Lung microvascular endothelial cell (primary cell): ENCODE results near the gene ZDHHC17. TPM values are rescaled to one million over a fixed set of nuclear protein-coding genes. Genes with fewer than 3 reads are reported as not detected.
A peak's percentile ranks its signal among the peaks of the same experiment; 100 is the strongest.
"Not testable (repeated sequence)": the region's sequence is repeated elsewhere in the genome, so short reads cannot be mapped to it uniquely, and the experiment has no call there.

Experiments
- DNase-seq, 2 donors: peaks; one replicate each; pipeline versions ENCODE4 v3.0.0 to v3.0.0-alpha.2; 2010; ENCODE audit warnings: low read depth in 2 of 2
- total RNA-seq: library from RNA; depleted of rRNA; stranded (reverse); fragments of >200 nt; gene quantifications from 2 replicates; pipeline ENCODE4 v1.2.1, GENCODE V29; 2014

The ZDHHC17 gene
- total RNA-seq = 76.7 and 145 TPM in 2 replicates

- DNase-seq = peak; percentile 95 to 96
Observed at GRCh38 chr12:76763746-76764675, at the start of gene ZDHHC17. Gene ZDHHC17, plus strand, starts transcription at chr12:76764115. Its CDS starts 122 bp downstream, at chr12:76764237.

DNA sequence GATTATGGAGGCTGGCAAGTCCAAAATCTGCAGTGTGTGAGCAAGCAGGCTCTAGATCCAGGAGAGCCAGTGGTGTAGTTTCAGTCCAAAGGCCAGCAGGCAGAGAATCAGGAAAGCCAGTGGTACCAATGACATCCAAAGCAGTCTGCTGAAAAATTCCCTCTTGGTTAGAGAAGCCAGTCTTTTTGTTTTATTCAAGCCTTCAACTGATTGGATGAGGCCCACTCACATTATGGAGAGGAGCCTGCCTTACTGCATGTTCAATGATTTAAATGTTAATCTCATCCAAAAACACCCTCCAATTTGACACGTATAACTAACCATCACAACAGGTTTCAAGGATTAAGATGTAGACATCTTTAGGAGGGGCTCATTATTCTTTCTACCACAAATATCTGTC lies 49.5 kb upstream of the ZDHHC17 start:
- no peak for DNase-seq

- no peak for DNase-seq
Observed at GRCh38 chr12:76714861-76715260, 49.1 kb upstream of the ZDHHC17 start.

DNA sequence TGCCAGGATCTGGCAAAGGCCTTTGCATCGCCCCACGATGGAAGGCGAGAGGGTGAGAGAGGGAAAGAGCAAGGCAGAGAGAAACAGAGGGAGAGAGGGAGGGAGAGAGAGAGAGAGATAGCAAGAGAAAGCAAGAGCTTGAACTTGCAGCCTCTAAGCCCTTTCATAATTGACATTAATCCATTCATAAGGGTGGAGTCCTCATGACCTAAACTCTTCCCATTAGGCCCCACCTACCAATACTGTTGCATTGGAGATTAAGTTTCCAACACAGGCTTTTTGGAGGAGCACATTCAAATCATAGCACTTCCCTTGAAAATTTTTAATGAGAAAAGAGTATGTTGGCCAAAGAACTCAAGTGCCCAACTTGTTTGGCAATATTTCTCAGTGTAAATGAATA lies 48.6 kb upstream of the ZDHHC17 start:
- no peak for DNase-seq

- no peak for DNase-seq
Observed at GRCh38 chr12:76717314-76717713, 46.6 kb upstream of the ZDHHC17 start.

DNA sequence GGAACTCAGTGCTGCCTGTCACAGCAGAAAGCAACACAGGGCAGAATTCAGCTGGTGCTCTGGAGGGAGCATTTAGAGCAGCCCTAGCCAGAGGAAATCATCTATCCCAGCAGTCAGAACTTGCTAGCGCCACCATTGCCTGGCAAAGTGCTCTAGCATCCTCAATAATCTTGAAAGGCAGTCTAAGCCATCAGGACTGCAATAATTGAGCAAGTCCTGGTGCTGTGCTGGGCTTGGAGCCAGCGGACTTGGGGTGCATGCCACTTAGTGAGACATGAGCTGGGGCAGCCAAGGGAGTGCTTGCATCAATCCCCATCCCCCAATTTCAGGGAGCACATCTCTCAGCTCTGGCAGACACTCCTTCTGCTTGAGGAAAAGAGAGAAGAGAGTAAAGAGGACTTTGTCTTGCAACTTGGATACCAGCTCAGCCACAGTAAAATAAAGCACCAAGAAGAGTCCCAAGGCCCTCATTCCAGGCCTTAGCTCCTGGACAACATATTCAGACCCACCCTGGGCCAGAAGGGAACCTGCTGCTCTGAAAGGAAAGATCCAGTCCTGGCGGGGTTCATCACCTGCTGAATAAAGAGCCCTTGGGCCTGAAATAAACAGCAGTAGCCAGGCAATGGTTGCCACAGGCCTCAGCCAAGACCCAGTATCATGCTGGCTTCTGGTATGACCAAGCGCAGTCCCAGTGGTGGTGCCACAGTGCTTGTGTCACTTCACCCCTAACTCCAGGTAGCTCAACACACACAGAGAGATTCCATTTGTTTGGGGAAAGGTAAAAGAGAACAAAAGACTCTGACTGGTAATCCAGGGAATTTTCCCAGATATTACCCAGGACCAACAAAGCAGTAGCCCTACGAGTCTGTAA lies 44.5 kb upstream of the ZDHHC17 start:
- DNase-seq = no peak

DNA sequence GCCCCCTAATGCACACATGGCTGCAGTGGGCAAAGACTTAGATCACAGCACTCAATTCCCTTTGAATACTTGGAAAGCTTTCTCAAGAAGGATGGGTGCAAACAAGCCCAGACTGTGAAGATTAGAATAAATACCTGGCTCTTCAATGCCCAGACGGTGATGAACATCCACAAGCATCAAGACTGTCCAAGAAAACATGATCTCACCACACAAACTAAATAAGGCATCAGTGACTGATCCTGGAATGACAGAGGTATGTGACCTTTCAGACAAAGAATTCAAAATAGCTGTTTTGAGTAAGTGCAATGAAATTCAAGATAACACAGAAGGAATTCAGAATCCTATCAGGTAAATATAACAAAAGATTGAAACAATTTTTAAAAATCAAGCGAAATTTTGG lies 43.8 kb upstream of the ZDHHC17 start:
- DNase-seq = peak in 1 of 2 donors; percentile 37

GRCh38 chr12:76726626-76727025 lies 37.3 kb upstream of the ZDHHC17 start:
- DNase-seq = no peak

DNA sequence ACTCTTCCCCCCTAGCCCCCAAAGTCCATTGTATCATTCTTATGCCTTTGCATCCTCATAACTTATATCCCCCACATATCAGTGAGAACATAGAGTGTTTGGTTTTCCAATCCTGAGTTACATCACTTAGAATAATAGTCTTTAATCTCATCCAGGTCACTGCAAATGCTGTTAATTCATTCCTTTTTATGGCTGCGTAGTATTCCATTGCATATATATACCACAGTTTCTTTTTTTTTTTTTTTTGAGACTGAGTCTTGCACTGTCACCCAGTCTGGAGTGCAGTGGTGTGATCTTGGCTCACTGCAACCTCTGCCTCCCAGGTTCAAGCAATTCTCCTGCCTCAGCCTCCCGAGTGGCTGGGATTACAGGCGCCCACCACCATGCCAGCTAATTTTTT lies 31.7 kb upstream of the ZDHHC17 start:
- DNase-seq = not testable (repeated sequence)

DNA sequence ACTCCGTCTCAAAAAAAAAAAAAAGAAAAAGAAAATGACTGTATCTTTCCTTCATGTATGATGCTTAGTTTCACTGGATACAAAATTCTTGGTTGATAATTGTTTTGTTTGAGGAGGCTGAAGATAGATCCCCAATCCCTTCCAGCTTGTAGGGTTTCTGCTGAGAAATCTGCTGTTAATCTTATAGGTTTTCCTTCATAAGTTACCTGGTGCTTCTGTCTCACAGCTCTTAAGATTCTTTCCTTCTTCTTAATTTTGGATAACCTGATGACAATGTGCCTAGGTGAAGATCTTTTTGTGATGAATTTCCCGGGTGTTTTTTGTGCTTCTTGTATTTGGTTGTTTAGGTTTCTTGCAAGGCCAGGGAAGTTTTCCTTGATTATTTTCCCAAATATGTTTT lies 26.2 kb upstream of the ZDHHC17 start:
- DNase-seq = not testable (repeated sequence)

GRCh38 chr12:76738824-76739579 lies 24.9 kb upstream of the ZDHHC17 start:
- DNase-seq = no peak

DNA sequence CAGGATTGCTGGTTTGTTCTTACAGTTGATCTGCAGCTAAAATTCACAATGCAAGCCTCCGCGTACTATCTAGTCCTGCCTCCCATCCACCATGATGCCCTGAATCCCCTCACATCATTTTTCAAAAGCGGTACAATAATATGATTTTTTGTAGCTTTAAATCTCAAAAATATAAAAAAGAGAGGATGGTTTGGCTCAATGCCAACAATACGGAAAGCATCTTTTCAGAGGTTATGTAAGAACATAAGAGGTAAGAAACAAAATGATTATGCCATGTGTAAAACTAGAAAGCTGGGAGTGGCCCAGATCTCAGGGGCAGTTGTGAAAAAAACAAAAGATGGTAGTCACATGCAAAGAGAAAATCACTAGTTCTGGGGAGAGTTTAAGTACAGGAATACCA lies 24.0 kb upstream of the ZDHHC17 start:
- peak in 1 of 2 donors; percentile 3 for DNase-seq

- DNase-seq = no peak
Observed at GRCh38 chr12:76740501-76740900, 23.4 kb upstream of the ZDHHC17 start.

DNA sequence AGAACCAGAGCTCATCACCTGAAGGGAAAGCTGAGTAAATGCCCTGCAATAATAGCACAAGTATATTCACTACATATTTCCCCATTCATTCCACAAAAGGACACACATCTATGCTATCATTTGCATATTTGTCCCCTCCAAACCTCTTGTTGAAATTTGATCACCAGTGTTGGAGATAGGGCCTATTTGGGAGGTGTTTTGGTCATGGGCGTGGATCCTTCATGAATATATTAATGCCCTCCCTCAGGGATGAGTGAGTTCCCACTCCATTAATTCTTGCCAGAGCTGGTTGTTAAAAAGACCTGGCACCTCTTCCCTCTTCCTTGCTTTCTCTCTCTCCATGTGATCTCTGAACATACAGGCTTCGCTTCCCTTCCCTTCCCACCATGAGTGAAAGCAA lies 18.6 kb upstream of the ZDHHC17 start:
- DNase-seq = no peak

GRCh38 chr12:76746516-76746915 lies 17.4 kb upstream of the ZDHHC17 start:
- no peak for DNase-seq

GRCh38 chr12:76747245-76747644 lies 16.7 kb upstream of the ZDHHC17 start:
- DNase-seq = no peak

DNA sequence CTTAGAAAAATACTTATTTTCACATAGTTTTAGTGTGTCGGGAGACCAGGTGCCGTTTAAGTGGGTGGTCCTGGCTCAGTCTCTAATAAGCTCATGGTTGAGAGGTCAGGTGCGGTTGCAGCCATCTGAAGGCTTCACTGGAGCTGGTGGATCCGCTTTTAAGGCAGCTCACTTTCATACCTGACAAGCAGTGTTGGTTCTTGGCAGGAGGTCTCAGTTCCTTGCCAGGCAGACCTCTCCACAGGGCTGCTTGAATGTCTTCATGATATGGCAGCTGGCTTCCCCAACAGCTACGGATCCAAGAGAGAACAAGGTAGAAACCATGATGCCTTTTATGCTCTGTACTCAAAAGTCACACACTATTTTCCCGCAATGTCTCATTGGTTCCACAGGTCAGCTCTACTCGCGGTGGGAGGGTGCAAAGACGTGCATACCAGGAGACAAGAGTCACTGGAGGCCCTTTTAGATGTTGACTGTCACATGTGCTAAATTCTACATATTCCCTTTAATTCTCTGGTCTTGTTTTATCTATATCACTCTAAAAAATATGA lies 8.0 kb upstream of the ZDHHC17 start:
- no peak for DNase-seq

DNA sequence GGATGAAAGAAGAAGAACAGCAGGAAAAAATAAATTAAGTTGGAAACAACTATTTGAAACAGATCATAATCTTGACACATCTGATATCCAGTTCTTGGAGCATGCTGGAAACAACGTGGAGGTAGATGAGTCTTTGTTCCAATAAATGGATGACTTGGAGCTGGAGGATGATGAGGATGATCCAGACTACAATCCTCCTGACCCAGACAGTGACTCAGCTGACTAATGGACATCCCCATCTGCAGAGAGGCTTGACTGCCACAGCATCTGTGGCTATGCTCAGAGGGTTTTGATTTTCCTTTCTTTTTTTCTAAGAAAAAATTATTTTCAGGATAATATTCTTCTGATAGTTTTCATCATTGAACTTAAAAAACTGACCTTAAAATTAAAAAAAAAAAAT lies 6.2 kb upstream of the ZDHHC17 start:
- no peak for DNase-seq

- DNase-seq = peak in 1 of 2 donors; percentile 23
Observed at GRCh38 chr12:76762601-76762980, 1.3 kb upstream of the ZDHHC17 start.

GRCh38 chr12:76764856-76765255 lies 941 bp downstream of the ZDHHC17 start:
- DNase-seq = peak; percentile 38 to 44

GRCh38 chr12:76765598-76765997 lies 1.7 kb downstream of the ZDHHC17 start:
- no peak for DNase-seq
